Fibroblast of pulmonary artery (primary cell): ENCODE results near the gene CAPS.

Source experiments
- DNase-seq: peaks from one replicate; pipeline ENCODE4 v3.0.0-alpha.2; 2010; ENCODE audit warnings: low read depth
- H3K4me3 ChIP-seq: replicated peaks from 2 replicates; pipeline ENCODE4 v1.5.1; 2011; ENCODE audit warnings: low read depth, mild to moderate bottlenecking, control low read depth, low read length, moderate library complexity
- CTCF ChIP-seq: IDR thresholded peaks from 2 replicates; pipeline ENCODE4 v1.5.1; 2011; ENCODE audit warnings: mild to moderate bottlenecking, control low read depth, low read length, inconsistent platforms; ENCODE audit errors: missing control alignments

CAPS gene

DNA sequence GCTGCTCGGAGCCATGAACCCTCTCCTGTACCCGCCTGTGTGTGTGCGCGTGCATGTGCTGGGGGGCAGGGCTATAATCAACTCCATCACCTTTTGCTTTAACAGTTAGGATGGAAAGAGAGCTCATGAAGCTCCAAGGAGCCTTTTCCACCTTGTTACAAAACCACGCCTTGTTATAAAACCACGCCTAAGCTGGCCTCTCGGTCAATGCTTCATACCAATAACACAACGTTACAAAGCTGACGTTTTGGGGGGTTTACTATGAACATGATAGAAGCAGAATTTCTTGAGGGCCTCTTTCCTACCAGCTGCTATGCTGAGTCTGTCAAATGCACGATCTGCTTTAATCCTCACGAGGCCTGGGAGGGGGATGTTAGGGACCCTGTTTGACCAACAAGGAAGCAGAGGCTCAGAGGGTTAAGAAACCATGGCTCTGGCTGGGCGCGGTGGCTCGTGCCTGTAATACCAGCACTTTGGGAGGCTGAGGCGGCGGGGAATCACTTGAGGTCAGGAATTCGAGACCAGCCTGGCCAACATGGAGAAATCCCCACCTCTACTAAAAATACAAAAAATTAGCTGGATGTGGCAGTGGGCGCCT, 11.9 kb downstream of the CAPS start:
- H3K4me3 ChIP-seq, result no peak overlapping the region
- no peak for TF ChIP-seq CTCF
- DNase-seq, result no peak

GRCh38 chr19:5926641-5927440, 12.8 kb downstream of the CAPS start:
- no peak overlapping the region for H3K4me3 ChIP-seq
- TF ChIP-seq CTCF, result no peak
- DNase-seq, result no peak

DNA sequence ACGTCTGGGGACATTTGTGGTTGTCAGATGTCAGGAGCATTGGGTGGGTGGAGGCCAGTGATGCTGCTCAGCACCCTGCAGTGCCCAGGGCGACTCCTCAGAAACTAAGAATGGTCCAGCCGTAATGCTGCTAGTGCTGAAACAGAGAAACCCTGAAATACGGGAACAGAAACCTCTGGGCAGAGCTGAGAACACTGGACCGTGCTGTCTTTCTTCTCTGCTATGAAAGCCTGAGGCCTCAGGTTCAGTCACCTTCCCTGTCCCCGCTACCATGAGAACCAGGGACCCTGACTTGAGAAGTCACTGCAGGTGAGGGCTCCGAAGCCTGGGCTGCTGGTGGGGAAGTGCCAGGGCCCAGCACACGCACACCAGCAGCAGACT, 13.4 kb downstream of the CAPS start:
- H3K4me3 ChIP-seq, result no peak overlapping the region
- TF ChIP-seq CTCF, result no peak
- no peak for DNase-seq

- TF ChIP-seq CTCF, result no peak
- H3K4me3 ChIP-seq, result no peak overlapping the region
- no peak for DNase-seq
These were observed 15.1 kb downstream of the CAPS start for GRCh38 chr19:5929179-5929578.

DNA sequence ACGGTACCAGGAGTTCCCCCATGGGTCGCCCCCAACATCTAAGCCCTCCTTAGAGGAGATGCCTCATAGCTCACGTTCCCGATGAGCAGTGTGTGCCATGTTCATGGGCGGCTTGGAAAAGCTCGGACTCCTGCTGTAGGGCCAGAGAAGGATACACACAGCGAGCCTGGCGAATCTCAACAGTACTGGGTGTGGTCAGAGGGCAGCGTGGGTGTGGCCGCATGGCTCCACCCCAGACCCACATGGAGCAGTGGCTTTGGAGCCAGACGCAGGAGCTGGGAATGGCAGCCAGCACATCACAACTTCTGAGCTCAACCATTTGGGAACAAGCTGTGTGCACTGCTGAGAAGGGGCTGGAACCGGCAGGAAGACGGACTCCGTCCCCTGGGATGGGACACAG, 15.6 kb downstream of the CAPS start:
- DNase-seq, result no peak
- no peak overlapping the region for H3K4me3 ChIP-seq
- TF ChIP-seq CTCF, result no peak

GRCh38 chr19:5931251-5931650, 17.2 kb downstream of the CAPS start:
- TF ChIP-seq CTCF, result no peak
- no peak for DNase-seq

DNA sequence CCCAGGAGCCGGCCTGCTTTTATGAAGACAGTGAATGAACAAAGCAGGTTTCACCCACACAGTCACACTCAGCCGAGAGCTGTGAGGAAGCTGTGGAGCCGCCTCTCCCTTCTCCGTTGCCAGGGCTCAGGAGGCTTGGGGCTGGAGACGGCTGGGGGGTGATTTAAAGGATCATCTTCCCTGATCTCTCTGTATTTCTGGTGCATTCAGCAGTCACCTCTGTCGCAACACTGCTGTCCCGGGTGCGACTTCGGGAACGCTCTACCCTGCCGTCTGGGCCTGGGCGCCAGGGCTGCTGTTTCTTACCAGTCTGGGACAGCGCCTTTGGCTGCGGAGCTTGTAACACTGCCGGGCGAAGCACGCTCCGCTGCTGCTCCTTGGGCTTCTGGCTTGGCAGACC, 18.1 kb downstream of the CAPS start:
- DNase-seq, result no peak
- TF ChIP-seq CTCF, result no peak
- no peak overlapping the region for H3K4me3 ChIP-seq

More at GRCh38 chr19:5931251-5931650, 17.2 kb downstream of the CAPS start:
- no peak overlapping the region for H3K4me3 ChIP-seq
